GM20000 (cell line): ENCODE measurements around the gene ANKRD20A1.
"Not testable (repeated sequence)": the region's sequence is repeated elsewhere in the genome, so short reads cannot be mapped to it uniquely, and the experiment has no call there.

Experiments
- DNase-seq: peaks from one replicate; pipeline ENCODE4 v3.0.0; 2012; ENCODE audit warnings: low spot score

The ANKRD20A1 gene

DNA sequence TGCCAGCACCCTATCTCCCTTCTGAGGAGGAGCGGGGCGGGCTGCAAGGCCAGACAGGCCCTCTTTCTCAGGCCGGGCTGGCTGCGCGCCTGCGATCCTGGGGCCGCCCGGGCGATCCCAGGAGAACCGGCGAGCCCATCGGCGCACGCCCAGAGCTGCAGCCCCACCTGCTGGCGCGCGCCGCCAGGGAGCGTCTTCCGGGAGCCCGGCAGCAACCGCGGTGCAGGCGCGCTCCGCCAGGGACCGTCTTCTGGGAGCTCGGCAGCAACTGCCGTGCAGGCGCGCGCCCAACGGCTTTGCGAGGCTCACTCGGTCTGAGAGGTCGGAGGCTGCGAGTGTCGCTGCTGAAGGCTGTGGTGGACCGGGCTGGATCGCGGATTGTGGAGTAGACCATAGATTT lies at the start of gene ANKRD20A1:
TSS of gene ANKRD20A1 (plus strand) at position 61 of the 400 bp plus-strand sequence. CDS start 496 bp downstream, outside the sequence.
- not testable (repeated sequence) for DNase-seq

DNA sequence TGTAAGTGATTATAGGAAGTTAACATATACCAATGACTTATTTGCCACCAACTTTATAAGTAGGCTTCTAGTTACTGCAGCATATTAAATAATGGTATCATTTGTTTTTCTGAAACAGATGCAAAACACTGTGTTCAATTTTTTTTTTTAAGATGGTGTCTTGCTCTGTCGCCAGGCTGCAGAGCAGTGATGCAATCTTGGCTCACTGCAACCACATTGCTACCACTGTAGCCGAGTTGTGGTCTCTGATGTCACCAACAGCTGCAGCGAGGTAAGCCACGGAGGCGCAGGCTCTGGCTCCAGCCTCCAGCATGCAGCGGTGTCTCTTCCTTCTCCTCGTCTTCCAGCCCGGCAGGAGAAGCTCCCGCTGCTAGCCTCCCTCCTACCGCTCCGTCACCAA lies 26.6 kb upstream of the ANKRD20A1 start:
- not testable (repeated sequence) for DNase-seq
